ENCODE measurements around the gene DNAJC28. TPM values are rescaled to one million over a fixed set of nuclear protein-coding genes. Genes with fewer than 3 reads are reported as not detected.
A peak's percentile ranks its signal among the peaks of the same experiment; 100 is the strongest.

DNAJC28 gene
- total and polyA plus RNA-seq, 9 of the 15 experiments (the other 6 are each of a cell fraction or from before 2014, with no cell fraction given): 0.68 to 2.5 (median 1.1) TPM

DNA sequence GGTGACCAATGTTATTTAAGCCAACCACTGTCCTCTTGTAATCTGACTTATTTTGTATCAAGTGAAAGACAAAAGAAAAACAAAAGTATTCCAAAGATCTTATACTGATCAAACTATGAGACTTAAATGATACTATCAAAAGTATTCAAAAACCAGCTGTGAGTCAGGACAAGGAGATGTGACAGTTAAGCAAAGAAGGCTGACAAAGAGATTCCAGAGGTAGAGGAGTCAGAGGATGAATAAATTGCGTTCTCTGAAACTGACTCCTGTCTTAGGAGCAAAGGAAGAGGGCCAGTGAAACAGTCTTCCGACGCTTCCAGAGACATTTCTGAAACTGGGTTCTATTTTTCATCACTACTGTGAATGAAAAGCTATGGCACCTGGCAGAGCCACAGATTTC is 32.7 kb downstream of the DNAJC28 start:
- TF ChIP-seq MEIS2 (IDR thresholded peaks at IDR 0.05; ENCODE audit: partially characterized antibody) (no peak), KDM5B (IDR thresholded peaks at IDR 0.05; ENCODE audit: insufficient replicate concordance, low read depth, low read length) (no peak)
- H3K4me3 ChIP-seq: no peak overlapping the region
- no peaks in the 10 kb centered on the region for H3K9me3 ChIP-seq (replicated peaks; ENCODE audit: control insufficient read depth, insufficient read depth, low read depth, low read length)
- intact Hi-C loops (cut with micrococcal nuclease): no loop called here
- in situ Hi-C loops (cut with MboI): no loop called here
- H3K27ac ChIP-seq (ENCODE audit: extremely low read depth, low read depth, low read length): no peak overlapping the region
- H3K36me3 ChIP-seq (ENCODE audit: control insufficient read depth, insufficient read depth, low read length): peaks cover 55% of the 10 kb centered on the region; the same call in 2 of the 3 replicates
- no peak for ATAC-seq
- CTCF ChIA-PET (ENCODE audit: low intra/inter-chr PET ratio): no interaction called here
- H4K20me1 ChIP-seq (replicated peaks; ENCODE audit: control insufficient read depth, insufficient read depth, low read length): no peaks in the 10 kb centered on the region
- POLR2A ChIA-PET: interaction anchor here (0.6 to 1.0 kb wide), 2 partner anchors 15 to 28 kb away, joined by 3 read pairs; no protein-coding TSS in a partner anchor
- peak; percentile 6 for FAIRE-seq
- no peaks in the 10 kb centered on the region for H3K4me1 ChIP-seq (replicated peaks in 1 of 2; ENCODE audit: control insufficient read depth in 2 of 2, insufficient read depth in 2 of 2, low read length in 2 of 2)
- no peaks in the 10 kb centered on the region for H3K9me1 ChIP-seq (ENCODE audit: control insufficient read depth, insufficient read depth, low read length)
- DNase-seq (ENCODE audit: extremely low read depth in 1 of 4, low spot score in 3 of 4): no peak
- no peak overlapping the region for H3K4me2 ChIP-seq (ENCODE audit: insufficient read depth, low read length)
- no peak overlapping the region for H2AFZ ChIP-seq (ENCODE audit: low read depth, low read length)
- no TSS peak for BruUV-seq (replicated peaks)
- no peak overlapping the region for H3K9ac ChIP-seq (ENCODE audit: insufficient read depth in 1 of 2, low read depth in 2 of 2, low read length in 2 of 2)
- no peaks in the 10 kb centered on the region for H3K79me2 ChIP-seq (ENCODE audit: control insufficient read depth, insufficient read depth, low read length)
- no peaks in the 10 kb centered on the region for H3K27me3 ChIP-seq (ENCODE audit: control insufficient read depth in 2 of 2, insufficient read depth in 2 of 2, low read length in 2 of 2)
- 95% methylated on average over 3 of the region's 3 CpGs for WGBS (ENCODE audit: insufficient coverage, low coverage, missing lambda C conversion rate)

DNA sequence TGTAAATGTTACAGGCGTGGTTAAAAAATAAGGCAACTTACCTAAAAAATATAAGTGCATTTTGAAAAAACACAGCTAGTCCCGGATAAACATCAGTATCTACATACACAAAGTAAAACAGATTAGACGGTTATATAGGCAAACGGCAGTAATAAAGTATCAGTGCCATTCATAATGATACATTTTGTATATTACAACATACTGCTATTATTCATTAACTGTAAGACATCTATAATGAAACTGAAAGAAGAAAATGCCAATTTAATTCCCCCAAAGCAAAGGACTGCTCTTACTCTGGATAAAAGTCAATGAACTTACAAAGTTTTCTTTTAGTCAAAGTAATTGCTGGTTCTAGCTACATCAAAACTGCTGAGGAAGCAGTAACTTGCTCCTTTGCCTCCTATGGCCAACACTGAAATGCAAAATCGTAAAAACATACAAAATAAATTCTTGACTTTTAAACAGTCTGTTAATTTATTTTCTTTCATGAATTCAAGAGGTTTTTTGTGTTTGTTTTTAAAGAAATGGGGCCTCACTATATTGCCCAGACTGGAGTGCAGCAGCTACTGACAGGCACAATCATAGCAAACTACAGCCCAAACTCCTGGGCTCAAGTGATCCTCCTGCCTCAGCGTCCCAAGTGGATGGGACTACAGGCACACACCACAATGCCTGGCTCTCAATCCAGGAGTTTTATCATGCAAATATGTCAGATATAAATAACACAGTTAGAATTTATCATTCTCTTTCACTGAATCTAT is 35.6 kb downstream of the DNAJC28 start:
- BruUV-seq (replicated peaks): no TSS peak

More for the DNA sequence above, 35.6 kb downstream of the DNAJC28 start:
- Histone ChIP-seq H3K4me1 (replicated peaks in 1 of 2; ENCODE audit: control insufficient read depth in 2 of 2, insufficient read depth in 2 of 2, low read length in 2 of 2) (no peaks in the 10 kb centered on the region), H4K20me1 (replicated peaks; ENCODE audit: control insufficient read depth, insufficient read depth, low read length) (no peaks in the 10 kb centered on the region), H3K4me2 (ENCODE audit: insufficient read depth, low read length) (no peak overlapping the region), H3K9me3 (replicated peaks; ENCODE audit: control insufficient read depth, insufficient read depth, low read depth, low read length) (no peaks in the 10 kb centered on the region), H3K9ac (ENCODE audit: insufficient read depth in 1 of 2, low read depth in 2 of 2, low read length in 2 of 2) (no peak overlapping the region), H2AFZ (ENCODE audit: low read depth, low read length) (no peak overlapping the region), H3K27me3 (ENCODE audit: control insufficient read depth in 2 of 2, insufficient read depth in 2 of 2, low read length in 2 of 2) (no peaks in the 10 kb centered on the region), H3K79me2 (ENCODE audit: control insufficient read depth, insufficient read depth, low read length) (no peaks in the 10 kb centered on the region), H3K36me3 (ENCODE audit: control insufficient read depth, insufficient read depth, low read length) (peaks cover 54% of the 10 kb centered on the region; the same call in 2 of the 3 replicates), H3K4me3 (no peak overlapping the region), H3K9me1 (ENCODE audit: control insufficient read depth, insufficient read depth, low read length) (no peaks in the 10 kb centered on the region), H3K27ac (ENCODE audit: extremely low read depth, low read depth, low read length) (no peak overlapping the region)
- no peak for FAIRE-seq
- ATAC-seq: no peak
- peak in 1 of 4 experiments; percentile 3 for DNase-seq (ENCODE audit: extremely low read depth in 1 of 4, low spot score in 3 of 4)
- intact Hi-C loops (cut with micrococcal nuclease) (no loop called here), in situ Hi-C loops (cut with MboI) (no loop called here)
- CTCF ChIA-PET (ENCODE audit: low intra/inter-chr PET ratio): no interaction called here
- WGBS (ENCODE audit: insufficient coverage, low coverage, missing lambda C conversion rate): 79% methylated on average over 6 of the region's 6 CpGs
- TF ChIP-seq DDX20 (tag; IDR thresholded peaks at IDR 0.05; ENCODE audit: low read depth) (no peak), C11orf30 (IDR thresholded peaks at IDR 0.05; ENCODE audit: low read depth) (peak; percentile 80), MAFK (IDR thresholded peaks at IDR 0.05; ENCODE audit: low read length) (peak; percentile 68), MXI1 (IDR thresholded peaks at IDR 0.05; ENCODE audit: low read depth, low read length) (no peak), MAFG (tag; conservative IDR thresholded peaks at IDR 0.05) (peak; percentile 69), SMAD4 (CRISPR knock-in tag; conservative IDR thresholded peaks at IDR 0.05) (no peak), NFRKB (IDR thresholded peaks at IDR 0.05; ENCODE audit: low read depth) (no peak), CBFB (CRISPR knock-in tag; IDR thresholded peaks at IDR 0.05) (no peak), MAFF (IDR thresholded peaks at IDR 0.05; ENCODE audit: low read length) (peak; percentile 85), FOXA3 (CRISPR knock-in tag; conservative IDR thresholded peaks at IDR 0.05 in 1 of 2, IDR thresholded peaks at IDR 0.05 in 1 of 2) (no peak), ZNF316 (IDR thresholded peaks at IDR 0.05) (peak; percentile 87)
- TF ChIP-seq, protein P1, sequence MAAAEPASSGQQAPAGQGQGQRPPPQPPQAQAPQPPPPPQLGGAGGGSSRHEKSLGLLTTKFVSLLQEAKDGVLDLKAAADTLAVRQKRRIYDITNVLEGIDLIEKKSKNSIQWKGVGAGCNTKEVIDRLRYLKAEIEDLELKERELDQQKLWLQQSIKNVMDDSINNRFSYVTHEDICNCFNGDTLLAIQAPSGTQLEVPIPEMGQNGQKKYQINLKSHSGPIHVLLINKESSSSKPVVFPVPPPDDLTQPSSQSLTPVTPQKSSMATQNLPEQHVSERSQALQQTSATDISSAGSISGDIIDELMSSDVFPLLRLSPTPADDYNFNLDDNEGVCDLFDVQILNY (CRISPR knock-in tag; IDR thresholded peaks at IDR 0.05): no peak
- TF ChIP-seq, protein P2, sequence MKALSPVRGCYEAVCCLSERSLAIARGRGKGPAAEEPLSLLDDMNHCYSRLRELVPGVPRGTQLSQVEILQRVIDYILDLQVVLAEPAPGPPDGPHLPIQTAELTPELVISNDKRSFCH (CRISPR knock-in tag; IDR thresholded peaks at IDR 0.05): no peak
- TF ChIP-seq, protein P2 (tag; IDR thresholded peaks at IDR 0.05): no peak
- POLR2A ChIA-PET: interaction anchor here (1.3 kb wide), 1 partner anchor 11 kb away, joined by 3 read pairs; no protein-coding TSS in a partner anchor

Data from K562 (cell line).